HFFc6 (cell line): ENCODE data around the gene LILRB1. TPM values are rescaled to one million over a fixed set of nuclear protein-coding genes. Genes with fewer than 3 reads are reported as not detected.

Experiments
- DNase-seq: peaks from one replicate; pipeline ENCODE4 v3.0.0-alpha.2; 2018
- H3K27ac Mint-ChIP-seq: 2 replicates; pipeline ENCODE4 v1.8.0; 2020; ENCODE audit warnings: mild to moderate bottlenecking, mixed read lengths
- H3K27me3 Mint-ChIP-seq: 2 replicates; pipeline ENCODE4 v1.8.0; 2021; ENCODE audit warnings: mild to moderate bottlenecking, moderate library complexity, mixed read lengths; ENCODE audit not compliant: insufficient read depth
- H3K36me3 Mint-ChIP-seq: 2 replicates; pipeline ENCODE4 v1.8.0; 2021; ENCODE audit warnings: low read depth, mixed read lengths
- H3K4me1 Mint-ChIP-seq: 2 replicates; pipeline ENCODE4 v1.8.0; 2020; ENCODE audit warnings: low read depth, mixed read lengths
- H3K4me3 Mint-ChIP-seq: 2 replicates; pipeline ENCODE4 v1.8.0; 2020; ENCODE audit warnings: mild to moderate bottlenecking, moderate library complexity, mixed read lengths
- H3K9me3 Mint-ChIP-seq: 2 replicates; pipeline ENCODE4 v1.8.0; 2020; ENCODE audit warnings: mild to moderate bottlenecking, mixed read lengths
- CTCF ChIP-seq: fragments of 200-600 bp; sonication (generic); IDR thresholded peaks from 2 replicates; pipeline ENCODE4 v1.5.0; 2021; ENCODE audit warnings: antibody characterized with exemption, mild to moderate bottlenecking
- total RNA-seq, 6 experiments: library from RNA; stranded (reverse); fragmentation: NEBNext Ultra II Directional; extraction: Animal tissue kit (Norgen Biotek cat#: 25700); gene quantifications; 2 replicates in 1 of 6; 3 replicates in 5 of 6; pipeline ENCODE4 v1.2.3, GENCODE V29; 2021

Gene LILRB1
- total RNA-seq, 6 experiments from 2014 or later: not detected

DNA sequence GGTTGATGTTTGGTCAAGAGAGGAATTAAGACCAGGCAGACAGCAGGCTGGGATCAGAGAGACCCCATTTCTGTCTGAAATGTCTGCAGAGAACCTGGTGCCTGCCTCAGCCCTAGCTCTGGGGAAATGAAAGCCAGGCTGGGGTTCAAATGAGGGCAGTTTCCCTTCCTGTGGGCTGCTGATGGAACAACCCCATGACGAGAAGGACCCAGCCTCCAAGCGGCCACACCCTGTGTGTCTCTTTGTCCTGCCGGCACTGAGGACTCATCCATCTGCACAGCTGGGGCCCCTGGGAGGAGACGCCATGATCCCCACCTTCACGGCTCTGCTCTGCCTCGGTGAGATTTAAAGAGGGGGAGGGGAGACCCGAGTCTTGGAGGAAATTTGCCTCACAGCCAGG, 32.4 kb downstream of the LILRB1 start, which contains the start of gene LILRB4:
LILRB4 (plus strand) TSS at position 256 of the 400 bp plus-strand sequence; CDS start at position 305, 49 bp downstream.
- 0 out of 2 replicates have a peak, but pooled peaks cover 1% of the 10 kb centered on the region for H3K27me3 Mint-ChIP-seq
- no peak for TF ChIP-seq CTCF
- peaks cover 41% of the 10 kb centered on the region for H3K9me3 Mint-ChIP-seq
- H3K36me3 Mint-ChIP-seq: no peaks in the 10 kb centered on the region
- no peaks in the 10 kb centered on the region for H3K4me1 Mint-ChIP-seq
- no peak within 1 kb of the TSS for H3K27ac Mint-ChIP-seq
- H3K4me3 Mint-ChIP-seq: no peak within 1 kb of the TSS
- no peak for DNase-seq

DNA sequence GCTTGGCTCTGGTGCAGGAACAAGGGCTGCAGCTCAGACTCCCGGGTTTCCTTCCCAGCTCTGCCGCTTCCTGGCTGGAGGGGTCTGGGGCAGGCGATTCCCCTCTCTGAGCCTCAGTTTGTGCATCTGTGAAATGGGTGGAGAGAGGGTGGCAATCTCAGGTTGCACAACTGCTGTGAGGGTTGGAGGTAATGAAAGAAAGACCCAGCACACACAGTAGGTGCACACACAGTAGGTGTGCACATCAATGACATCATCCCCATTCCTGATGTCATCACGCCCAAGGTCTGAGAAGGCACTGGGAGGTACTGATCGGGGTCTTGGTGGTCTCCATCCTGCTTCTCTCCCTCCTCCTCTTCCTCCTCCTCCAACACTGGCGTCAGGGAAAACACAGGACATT, 35.2 kb downstream of the LILRB1 start:
- H3K36me3 Mint-ChIP-seq: no peaks in the 10 kb centered on the region
- DNase-seq: no peak
- H3K27me3 Mint-ChIP-seq: 0 out of 2 replicates have a peak, but pooled peaks cover 1% of the 10 kb centered on the region
- H3K27ac Mint-ChIP-seq: no peak overlapping the region
- H3K4me3 Mint-ChIP-seq: no peak overlapping the region
- peaks cover 34% of the 10 kb centered on the region for H3K9me3 Mint-ChIP-seq
- TF ChIP-seq CTCF: no peak
- H3K4me1 Mint-ChIP-seq: no peaks in the 10 kb centered on the region

DNA sequence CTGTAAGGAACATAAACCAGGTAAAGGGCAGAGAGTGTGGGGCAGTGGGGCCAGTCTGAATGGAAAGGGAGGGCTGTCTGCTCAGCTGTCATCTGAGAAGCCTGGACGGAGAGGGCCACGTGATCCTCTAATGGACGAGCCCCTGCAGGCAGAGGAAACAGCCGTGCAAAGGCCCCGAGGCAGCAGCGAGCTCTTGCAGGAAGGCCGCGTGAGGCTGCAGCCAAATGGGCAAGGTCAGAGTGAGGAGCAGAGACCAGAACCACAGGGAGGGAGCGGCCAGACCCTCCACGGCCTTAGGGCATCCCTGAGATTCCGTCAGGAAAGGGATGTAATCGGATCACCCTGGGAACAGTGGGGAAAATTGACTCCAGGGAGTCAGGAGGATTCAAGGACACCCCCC, 36.9 kb downstream of the LILRB1 start:
- Mint-ChIP-seq H3K4me3 (no peak overlapping the region), H3K4me1 (no peaks in the 10 kb centered on the region), H3K9me3 (peaks cover 31% of the 10 kb centered on the region), H3K27me3 (0 out of 2 replicates have a peak, but pooled peaks cover under 1% of the 10 kb centered on the region), H3K27ac (no peak overlapping the region), H3K36me3 (no peaks in the 10 kb centered on the region)
- no peak for DNase-seq
- no peak for TF ChIP-seq CTCF

- H3K4me1 Mint-ChIP-seq: no peaks in the 10 kb centered on the region
- H3K36me3 Mint-ChIP-seq: no peaks in the 10 kb centered on the region
- H3K27ac Mint-ChIP-seq: no peak overlapping the region
- peaks cover 27% of the 10 kb centered on the region; the same call in 1 of the 2 replicates for H3K9me3 Mint-ChIP-seq
- no peak for DNase-seq
- H3K4me3 Mint-ChIP-seq: no peak overlapping the region
- H3K27me3 Mint-ChIP-seq: no peaks in the 10 kb centered on the region
- TF ChIP-seq CTCF: no peak
Measured at GRCh38 chr19:54668353-54668752, 38.1 kb downstream of the LILRB1 start.

DNA sequence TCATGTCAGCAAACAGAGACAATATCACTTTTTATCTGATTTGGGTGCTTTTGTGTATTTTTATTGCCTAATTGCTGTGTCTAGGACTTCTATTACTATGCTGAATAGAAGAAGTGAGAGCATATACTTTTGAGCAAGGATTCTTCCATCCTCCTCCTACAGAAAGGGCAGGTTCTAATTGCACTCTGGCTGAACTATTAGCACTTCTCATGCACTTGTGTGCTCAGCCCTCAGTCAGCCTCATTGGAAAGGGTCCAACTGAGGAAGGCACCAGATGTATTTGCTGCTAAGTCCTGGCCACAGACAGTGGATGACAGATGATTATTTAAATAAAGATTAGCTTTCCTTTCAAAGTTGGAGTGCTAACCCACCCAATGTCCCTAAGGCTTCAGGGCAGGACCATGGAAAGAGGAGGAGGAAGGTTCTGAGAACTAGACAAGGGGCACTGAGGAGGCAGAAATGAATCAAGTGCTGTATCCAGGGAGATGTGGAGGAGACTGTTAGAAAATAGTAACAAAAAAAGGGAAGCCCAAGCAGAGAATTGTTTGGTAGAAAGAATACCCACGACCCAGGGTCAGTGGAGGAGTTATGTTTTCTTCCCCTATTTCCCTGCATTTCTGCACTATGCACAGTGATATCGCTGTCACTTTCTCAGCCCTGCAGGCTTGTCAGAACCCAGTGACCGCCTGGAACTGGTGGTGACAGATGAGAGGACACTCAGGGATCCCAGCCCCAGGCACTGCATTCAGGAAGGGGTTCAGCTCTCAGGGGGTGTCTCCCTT, 40.5 kb downstream of the LILRB1 start:
- no peak for DNase-seq
- H3K4me3 Mint-ChIP-seq: no peak overlapping the region
- no peaks in the 10 kb centered on the region for H3K4me1 Mint-ChIP-seq
- no peak overlapping the region for H3K27ac Mint-ChIP-seq
- TF ChIP-seq CTCF: no peak
- no peaks in the 10 kb centered on the region; the same call in 1 of the 2 replicates for H3K27me3 Mint-ChIP-seq
- peaks cover 15% of the 10 kb centered on the region; the same call in 1 of the 2 replicates for H3K9me3 Mint-ChIP-seq
- no peaks in the 10 kb centered on the region for H3K36me3 Mint-ChIP-seq
